Measurements from ENCODE around the gene DARS1.

DNA sequence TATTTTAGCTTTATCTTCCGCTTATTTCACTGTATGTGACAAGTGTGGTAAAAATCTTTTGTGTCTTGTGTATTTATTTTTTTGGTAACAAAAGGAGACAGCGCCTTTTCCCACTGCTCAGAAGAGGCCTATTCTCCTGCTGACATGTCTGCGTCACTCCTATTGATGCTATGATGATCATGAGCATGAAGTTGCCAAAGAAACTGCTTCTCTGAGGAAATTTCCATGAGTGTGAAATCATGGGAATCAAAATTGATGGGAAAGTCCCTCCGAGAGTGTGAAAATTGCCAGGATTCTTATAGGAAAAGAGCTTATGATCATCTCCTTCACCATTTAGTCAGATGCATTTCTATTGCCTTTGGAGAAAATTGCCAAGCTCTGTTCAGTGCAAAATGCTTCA lies 36.5 kb upstream of the DARS1 start:
- TF ChIP-seq POLR2AphosphoS5 (IDR thresholded peaks at IDR 0.05; ENCODE audit: low read depth, low read length) (no peak), SIN3A (IDR thresholded peaks at IDR 0.05; ENCODE audit: borderline replicate concordance, insufficient read depth, low read length) (no peak)
- TF ChIP-seq, protein P1, sequence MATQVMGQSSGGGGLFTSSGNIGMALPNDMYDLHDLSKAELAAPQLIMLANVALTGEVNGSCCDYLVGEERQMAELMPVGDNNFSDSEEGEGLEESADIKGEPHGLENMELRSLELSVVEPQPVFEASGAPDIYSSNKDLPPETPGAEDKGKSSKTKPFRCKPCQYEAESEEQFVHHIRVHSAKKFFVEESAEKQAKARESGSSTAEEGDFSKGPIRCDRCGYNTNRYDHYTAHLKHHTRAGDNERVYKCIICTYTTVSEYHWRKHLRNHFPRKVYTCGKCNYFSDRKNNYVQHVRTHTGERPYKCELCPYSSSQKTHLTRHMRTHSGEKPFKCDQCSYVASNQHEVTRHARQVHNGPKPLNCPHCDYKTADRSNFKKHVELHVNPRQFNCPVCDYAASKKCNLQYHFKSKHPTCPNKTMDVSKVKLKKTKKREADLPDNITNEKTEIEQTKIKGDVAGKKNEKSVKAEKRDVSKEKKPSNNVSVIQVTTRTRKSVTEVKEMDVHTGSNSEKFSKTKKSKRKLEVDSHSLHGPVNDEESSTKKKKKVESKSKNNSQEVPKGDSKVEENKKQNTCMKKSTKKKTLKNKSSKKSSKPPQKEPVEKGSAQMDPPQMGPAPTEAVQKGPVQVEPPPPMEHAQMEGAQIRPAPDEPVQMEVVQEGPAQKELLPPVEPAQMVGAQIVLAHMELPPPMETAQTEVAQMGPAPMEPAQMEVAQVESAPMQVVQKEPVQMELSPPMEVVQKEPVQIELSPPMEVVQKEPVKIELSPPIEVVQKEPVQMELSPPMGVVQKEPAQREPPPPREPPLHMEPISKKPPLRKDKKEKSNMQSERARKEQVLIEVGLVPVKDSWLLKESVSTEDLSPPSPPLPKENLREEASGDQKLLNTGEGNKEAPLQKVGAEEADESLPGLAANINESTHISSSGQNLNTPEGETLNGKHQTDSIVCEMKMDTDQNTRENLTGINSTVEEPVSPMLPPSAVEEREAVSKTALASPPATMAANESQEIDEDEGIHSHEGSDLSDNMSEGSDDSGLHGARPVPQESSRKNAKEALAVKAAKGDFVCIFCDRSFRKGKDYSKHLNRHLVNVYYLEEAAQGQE (IDR thresholded peaks at IDR 0.05; ENCODE audit: insufficient read depth in 1 of 2, low read depth in 2 of 2, low read length in 2 of 2) = no peak
